HepG2 (cell line): Measurements from ENCODE around the gene MAJIN. TPM values are rescaled to one million over a fixed set of nuclear protein-coding genes. Genes with fewer than 3 reads are reported as not detected.
A peak's percentile ranks its signal among the peaks of the same experiment; 100 is the strongest.

ENCODE experiments used
- BHLHE40 ChIP-seq: IDR thresholded peaks from 2 replicates; pipeline ENCODE4 v1.6.1; 2011; ENCODE audit warnings: low read length, improper control_type of control experiment
- EED ChIP-seq: sonication (generic); formaldehyde crosslinking; IDR thresholded peaks from 2 replicates; pipeline ENCODE4 v1.5.0; 2020; ENCODE audit warnings: mild to moderate bottlenecking, missing genetic modification reagents
- GFI1 ChIP-seq: sonication (generic); formaldehyde crosslinking; IDR thresholded peaks from 2 replicates; pipeline ENCODE4 v1.5.0; 2020; ENCODE audit warnings: missing genetic modification reagents, mild to moderate bottlenecking, borderline replicate concordance
- KMT2B ChIP-seq: IDR thresholded peaks from 2 replicates; pipeline ENCODE4 v1.6.1; 2016; ENCODE audit warnings: missing genetic modification reagents, missing compliant biosample characterization
- MED13 ChIP-seq: sonication (generic); formaldehyde crosslinking; IDR thresholded peaks from 2 replicates; pipeline ENCODE4 v1.5.0; 2020; ENCODE audit warnings: missing genetic modification reagents
- NR0B2 ChIP-seq: sonication (generic); formaldehyde crosslinking; IDR thresholded peaks from 2 replicates; pipeline ENCODE4 v1.4.0; 2020; ENCODE audit warnings: mild to moderate bottlenecking, missing genetic modification reagents
- RAD21 ChIP-seq: fragments of 450-650 bp; formaldehyde crosslinking; IDR thresholded peaks from 2 replicates; pipeline ENCODE4 v1.5.0; 2020; ENCODE audit warnings: mild to moderate bottlenecking
- ZIK1 ChIP-seq: sonication (generic); formaldehyde crosslinking; IDR thresholded peaks from 2 replicates; pipeline ENCODE4 v1.5.0; 2020; ENCODE audit warnings: mild to moderate bottlenecking, low read depth, missing genetic modification reagents, borderline replicate concordance
- ZNF234 ChIP-seq: sonication (generic); formaldehyde crosslinking; conservative IDR thresholded peaks from 2 replicates; pipeline ENCODE4 v1.5.1; 2020; ENCODE audit warnings: mild to moderate bottlenecking, missing genetic modification reagents
- ZNF282 ChIP-seq: fragments of 450-650 bp; IDR thresholded peaks from 2 replicates; pipeline ENCODE4 v1.6.1; 2018; ENCODE audit not compliant: partially characterized antibody
- ZNF558 ChIP-seq: sonication (generic); formaldehyde crosslinking; IDR thresholded peaks from 2 replicates; pipeline ENCODE4 v1.9.0; 2022; ENCODE audit warnings: mild to moderate bottlenecking, missing genetic modification reagents, borderline replicate concordance
- ZNF619 ChIP-seq: sonication (generic); formaldehyde crosslinking; IDR thresholded peaks from 2 replicates; pipeline ENCODE4 v1.4.0; 2020; ENCODE audit warnings: mild to moderate bottlenecking, missing genetic modification reagents
- ZNF674 ChIP-seq: sonication (generic); formaldehyde crosslinking; IDR thresholded peaks from 2 replicates; pipeline ENCODE4 v1.5.0; 2020; ENCODE audit warnings: low read depth, mild to moderate bottlenecking, missing genetic modification reagents
- ZXDC ChIP-seq: sonication (generic); formaldehyde crosslinking; IDR thresholded peaks from 2 replicates; pipeline ENCODE4 v1.5.0; 2020; ENCODE audit warnings: mild to moderate bottlenecking, missing genetic modification reagents
- polyA plus RNA-seq, 8 experiments: library from polyadenylated mRNA; depleted of rRNA in 3 of 8; stranded (reverse) in 7 of 8; unstranded in 1 of 8; fragments of >200 nt; fragmentation: Illumina TruSeq in 4 of 8; extraction: Trizol in 4 of 8; gene quantifications; 2 replicates each; pipeline versions ENCODE4 v1.2.1 to v1.2.3, GENCODE V29; 2011 to 2016; ENCODE audit warnings: low read depth in 4 of 8, missing spikeins in 1 of 8, mixed read lengths in 1 of 8; ENCODE audit not compliant: insufficient read depth in 1 of 8
- total RNA-seq, 5 experiments: library from RNA; depleted of rRNA; stranded (reverse); fragments of >200 nt; fragmentation: Illumina TruSeq; extraction: Trizol; gene quantifications; 2 replicates each; pipeline ENCODE4 v1.2.3, GENCODE V29; 2016; ENCODE audit warnings: low read depth in 1 of 5
- TF ChIP-seq, protein P1 (sequence below): sonication (generic); formaldehyde crosslinking; IDR thresholded peaks from 2 replicates; pipeline ENCODE4 v1.4.0; 2020; ENCODE audit warnings: missing genetic modification reagents
- TF ChIP-seq, protein P2 (sequence below), 2 experiments: sonication (generic) in 1 of 2; formaldehyde crosslinking in 1 of 2; IDR thresholded peaks; 2 replicates each; pipeline versions ENCODE4 v1.5.1 to v1.6.1; 2011 to 2020; ENCODE audit warnings: borderline replicate concordance in 1 of 2, low read depth in 1 of 2, low read length in 1 of 2, mild to moderate bottlenecking in 1 of 2, missing genetic modification reagents in 1 of 2, moderate library complexity in 1 of 2
- TF ChIP-seq, protein P3 (sequence below): sonication (generic); formaldehyde crosslinking; IDR thresholded peaks from 2 replicates; pipeline ENCODE4 v1.4.0; 2020; ENCODE audit warnings: missing genetic modification reagents, mild to moderate bottlenecking, borderline replicate concordance

The MAJIN gene
- total and polyA plus RNA-seq, 2 of the 13 experiments (the other 11 are each of a cell fraction or from before 2014, with no cell fraction given), result not detected

DNA sequence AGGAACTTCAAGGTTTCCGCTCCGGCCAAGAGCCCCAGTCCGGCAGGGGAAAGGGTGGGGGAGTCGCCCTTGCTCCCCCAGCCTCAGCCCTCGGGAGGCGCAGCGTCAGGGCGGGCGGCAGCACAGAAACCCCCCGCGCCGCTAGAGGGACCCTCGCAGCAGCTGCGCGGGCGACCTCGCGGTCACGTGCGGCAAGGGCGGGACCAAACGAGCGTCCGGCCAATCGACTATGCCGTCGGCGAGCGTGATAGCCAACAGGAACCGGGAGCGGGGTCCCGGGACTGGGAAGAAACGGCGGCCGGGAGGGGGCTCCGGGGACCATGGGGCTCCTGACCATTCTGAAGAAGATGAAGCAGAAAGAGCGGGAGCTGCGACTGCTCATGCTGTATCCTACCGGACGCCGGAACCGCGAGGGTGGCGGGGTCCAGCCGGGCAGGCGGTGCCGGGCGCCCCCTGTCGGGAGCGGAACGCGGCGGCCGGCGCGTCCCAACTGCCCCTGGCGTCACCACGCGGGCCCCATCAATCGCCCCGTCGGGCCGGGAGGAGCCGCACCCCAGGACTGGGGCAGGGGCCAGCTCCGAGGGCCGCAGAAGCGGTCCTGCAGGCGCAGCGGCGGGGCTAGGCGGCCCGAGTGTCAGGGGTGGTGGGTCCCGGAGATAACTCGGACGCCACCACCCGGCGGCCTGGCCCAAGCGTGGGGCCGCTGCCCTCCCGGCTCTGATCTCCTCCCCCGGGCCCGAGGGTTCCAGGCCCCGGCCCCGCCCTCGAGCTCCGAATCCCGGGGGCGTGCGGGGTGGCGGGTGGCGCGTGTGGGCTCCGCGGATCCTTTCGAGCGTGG lies 42.2 kb upstream of the MAJIN start, which contains the start of gene ARL2 (continued):
- TF ChIP-seq ZNF619 (CRISPR knock-in tag) (peak; percentile 54; the same call in 1 of the 2 replicates), MED13 (CRISPR knock-in tag) (no peak), ZIK1 (CRISPR knock-in tag) (no peak), ZNF558 (CRISPR knock-in tag) (peak; percentile 58; the same call in 1 of the 2 replicates), BHLHE40 (peak; percentile 97), GFI1 (CRISPR knock-in tag) (peak; percentile 12; the same call in 1 of the 2 replicates), ZNF674 (no peak), ZNF234 (no peak), RAD21 (CRISPR knock-in tag) (peak; percentile 62), NR0B2 (no peak; the same call in 1 of the 2 replicates), EED (CRISPR knock-in tag) (no peak), ZXDC (CRISPR knock-in tag) (no peak; the same call in 1 of the 2 replicates), ZNF282 (no peak), KMT2B (CRISPR knock-in tag) (no peak; the same call in 1 of the 2 replicates)
- TF ChIP-seq, protein P1, sequence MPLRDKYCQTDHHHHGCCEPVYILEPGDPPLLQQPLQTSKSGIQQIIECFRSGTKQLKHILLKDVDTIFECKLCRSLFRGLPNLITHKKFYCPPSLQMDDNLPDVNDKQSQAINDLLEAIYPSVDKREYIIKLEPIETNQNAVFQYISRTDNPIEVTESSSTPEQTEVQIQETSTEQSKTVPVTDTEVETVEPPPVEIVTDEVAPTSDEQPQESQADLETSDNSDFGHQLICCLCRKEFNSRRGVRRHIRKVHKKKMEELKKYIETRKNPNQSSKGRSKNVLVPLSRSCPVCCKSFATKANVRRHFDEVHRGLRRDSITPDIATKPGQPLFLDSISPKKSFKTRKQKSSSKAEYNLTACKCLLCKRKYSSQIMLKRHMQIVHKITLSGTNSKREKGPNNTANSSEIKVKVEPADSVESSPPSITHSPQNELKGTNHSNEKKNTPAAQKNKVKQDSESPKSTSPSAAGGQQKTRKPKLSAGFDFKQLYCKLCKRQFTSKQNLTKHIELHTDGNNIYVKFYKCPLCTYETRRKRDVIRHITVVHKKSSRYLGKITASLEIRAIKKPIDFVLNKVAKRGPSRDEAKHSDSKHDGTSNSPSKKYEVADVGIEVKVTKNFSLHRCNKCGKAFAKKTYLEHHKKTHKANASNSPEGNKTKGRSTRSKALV (CRISPR knock-in tag), result no peak
- TF ChIP-seq, protein P2, sequence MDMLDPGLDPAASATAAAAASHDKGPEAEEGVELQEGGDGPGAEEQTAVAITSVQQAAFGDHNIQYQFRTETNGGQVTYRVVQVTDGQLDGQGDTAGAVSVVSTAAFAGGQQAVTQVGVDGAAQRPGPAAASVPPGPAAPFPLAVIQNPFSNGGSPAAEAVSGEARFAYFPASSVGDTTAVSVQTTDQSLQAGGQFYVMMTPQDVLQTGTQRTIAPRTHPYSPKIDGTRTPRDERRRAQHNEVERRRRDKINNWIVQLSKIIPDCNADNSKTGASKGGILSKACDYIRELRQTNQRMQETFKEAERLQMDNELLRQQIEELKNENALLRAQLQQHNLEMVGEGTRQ (IDR thresholded peaks at IDR 0.05; ENCODE audit: low read depth, low read length), result peak; percentile 87
- TF ChIP-seq, protein P2 (CRISPR knock-in tag; IDR thresholded peaks at IDR 0.05; ENCODE audit: borderline replicate concordance), result peak; percentile 99
- TF ChIP-seq, protein P3, sequence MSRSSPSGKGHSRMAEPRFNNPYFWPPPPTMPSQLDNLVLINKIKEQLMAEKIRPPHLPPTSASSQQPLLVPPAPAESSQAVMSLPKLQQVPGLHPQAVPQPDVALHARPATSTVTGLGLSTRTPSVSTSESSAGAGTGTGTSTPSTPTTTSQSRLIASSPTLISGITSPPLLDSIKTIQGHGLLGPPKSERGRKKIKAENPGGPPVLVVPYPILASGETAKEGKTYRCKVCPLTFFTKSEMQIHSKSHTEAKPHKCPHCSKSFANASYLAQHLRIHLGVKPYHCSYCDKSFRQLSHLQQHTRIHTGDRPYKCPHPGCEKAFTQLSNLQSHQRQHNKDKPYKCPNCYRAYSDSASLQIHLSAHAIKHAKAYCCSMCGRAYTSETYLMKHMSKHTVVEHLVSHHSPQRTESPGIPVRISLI, result peak; percentile 37; the same call in 1 of the 2 replicates
